ENCODE data around the gene TMEM169. TPM values are rescaled to one million over a fixed set of nuclear protein-coding genes. Genes with fewer than 3 reads are reported as not detected.

TMEM169 gene
- total and polyA plus RNA-seq, 7 donors = 0.80 to 1.4 (median 0.95) TPM; not detected in 3

DNA sequence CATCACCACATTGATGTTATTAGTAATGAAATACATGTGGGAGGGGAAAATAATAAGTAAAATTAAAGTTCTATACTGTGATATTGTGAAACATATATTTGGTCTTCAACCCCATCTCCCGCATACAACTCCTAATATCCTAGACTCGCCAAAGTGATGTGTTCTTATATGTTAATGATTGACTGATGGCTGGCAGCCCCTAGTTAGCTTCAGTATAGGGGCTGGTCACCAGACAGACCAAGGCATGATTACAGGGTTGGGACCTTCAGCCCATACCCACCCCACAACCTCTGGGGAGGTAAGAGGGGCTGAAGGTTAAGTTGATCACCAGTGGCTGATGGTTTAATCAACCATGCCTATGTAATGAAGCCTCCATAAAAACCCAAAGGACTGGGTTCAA, 40.3 kb upstream of the TMEM169 start:
- H3K9me3 ChIP-seq = no peaks in the 10 kb centered on the region
- peaks cover 0 to 36% (median 0%) of the 10 kb centered on the region in 4 donors for H3K36me3 ChIP-seq
- no peak for TF ChIP-seq EP300 (IDR thresholded peaks at IDR 0.05)
- no peak for TF ChIP-seq POLR2AphosphoS5 (IDR thresholded peaks at IDR 0.05)
- TF ChIP-seq, protein P1, sequence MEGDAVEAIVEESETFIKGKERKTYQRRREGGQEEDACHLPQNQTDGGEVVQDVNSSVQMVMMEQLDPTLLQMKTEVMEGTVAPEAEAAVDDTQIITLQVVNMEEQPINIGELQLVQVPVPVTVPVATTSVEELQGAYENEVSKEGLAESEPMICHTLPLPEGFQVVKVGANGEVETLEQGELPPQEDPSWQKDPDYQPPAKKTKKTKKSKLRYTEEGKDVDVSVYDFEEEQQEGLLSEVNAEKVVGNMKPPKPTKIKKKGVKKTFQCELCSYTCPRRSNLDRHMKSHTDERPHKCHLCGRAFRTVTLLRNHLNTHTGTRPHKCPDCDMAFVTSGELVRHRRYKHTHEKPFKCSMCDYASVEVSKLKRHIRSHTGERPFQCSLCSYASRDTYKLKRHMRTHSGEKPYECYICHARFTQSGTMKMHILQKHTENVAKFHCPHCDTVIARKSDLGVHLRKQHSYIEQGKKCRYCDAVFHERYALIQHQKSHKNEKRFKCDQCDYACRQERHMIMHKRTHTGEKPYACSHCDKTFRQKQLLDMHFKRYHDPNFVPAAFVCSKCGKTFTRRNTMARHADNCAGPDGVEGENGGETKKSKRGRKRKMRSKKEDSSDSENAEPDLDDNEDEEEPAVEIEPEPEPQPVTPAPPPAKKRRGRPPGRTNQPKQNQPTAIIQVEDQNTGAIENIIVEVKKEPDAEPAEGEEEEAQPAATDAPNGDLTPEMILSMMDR (IDR thresholded peaks at IDR 0.05) = no peak
- TF ChIP-seq POLR2A (IDR thresholded peaks at IDR 0.05) = no peak
- H3K4me3 ChIP-seq = no peak overlapping the region
- H3K27ac ChIP-seq = no peak overlapping the region
- WGBS, 2 donors = 92 to 98% methylated on average over 2 of the region's 2 CpGs
- H3K27me3 ChIP-seq = no peaks in the 10 kb centered on the region
- no peaks in the 10 kb centered on the region for H3K4me1 ChIP-seq
- no peak for DNase-seq
- intact Hi-C loops (cut with DNase I) = no loop called here

DNA sequence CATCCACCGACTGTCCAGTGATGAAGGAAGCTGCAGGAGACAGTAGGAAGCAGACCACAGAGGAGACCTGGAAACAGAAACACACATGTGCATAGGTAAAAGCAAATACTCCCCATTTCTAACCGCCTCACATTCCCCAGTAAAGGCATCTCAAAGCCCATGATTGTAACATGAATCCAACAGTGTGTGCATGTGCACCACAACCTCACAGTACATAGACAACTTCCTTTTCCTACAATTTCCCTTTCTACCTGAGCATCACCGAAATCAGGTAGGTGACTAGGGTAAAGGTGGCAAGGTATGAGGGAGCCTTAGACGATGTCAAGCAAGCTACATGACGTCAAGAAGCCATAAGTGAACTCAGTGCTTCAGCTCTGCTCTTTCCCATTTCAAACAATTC, 37.8 kb upstream of the TMEM169 start:
- TF ChIP-seq EP300 (IDR thresholded peaks at IDR 0.05) (no peak), POLR2AphosphoS5 (IDR thresholded peaks at IDR 0.05) (no peak), POLR2A (IDR thresholded peaks at IDR 0.05) (no peak)
- TF ChIP-seq, protein P1 (IDR thresholded peaks at IDR 0.05) = no peak
- Histone ChIP-seq H3K9me3 (no peaks in the 10 kb centered on the region), H3K4me1 (no peaks in the 10 kb centered on the region), H3K27me3 (no peaks in the 10 kb centered on the region), H3K36me3 (peaks cover 0 to 40% (median 0%) of the 10 kb centered on the region in 4 donors), H3K27ac (no peak overlapping the region), H3K4me3 (no peak overlapping the region)
- intact Hi-C loops (cut with DNase I) = no loop called here
- DNase-seq = no peak
- 95 to 97% methylated on average over 5 of the region's 5 CpGs for WGBS, 2 donors

DNA sequence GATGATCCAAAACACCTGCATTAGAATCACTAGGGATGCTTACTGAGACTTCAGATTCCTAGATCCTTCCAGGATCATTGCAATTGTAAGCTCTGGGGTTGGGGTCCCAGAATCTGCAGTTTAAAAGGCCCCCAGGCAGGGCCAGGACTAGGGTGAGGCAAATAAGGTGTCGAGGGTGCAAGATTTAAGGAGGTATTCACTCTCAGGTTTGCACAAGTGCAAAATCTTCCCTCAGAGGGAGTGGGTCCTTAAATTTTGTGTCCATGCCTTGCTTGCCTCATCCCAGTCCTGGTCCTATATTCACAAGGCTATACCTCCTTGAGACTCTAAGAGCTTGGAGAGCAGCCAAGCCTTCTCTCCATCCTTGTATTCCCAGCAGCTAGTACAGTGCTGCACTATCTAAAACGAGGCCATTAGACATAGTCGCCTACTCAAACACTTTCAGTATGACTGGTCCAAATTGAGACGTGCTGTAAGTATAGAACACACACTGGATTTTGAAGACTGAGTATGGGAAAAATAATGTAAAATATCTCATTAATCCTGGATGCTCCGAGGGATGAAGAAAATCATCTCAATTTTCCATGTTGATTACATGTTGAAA, 36.7 kb upstream of the TMEM169 start:
- H3K36me3 ChIP-seq = peaks cover 0 to 40% (median 0%) of the 10 kb centered on the region in 4 donors
- 72 to 74% methylated on average over 5 of the region's 5 CpGs for WGBS, 2 donors

DNA sequence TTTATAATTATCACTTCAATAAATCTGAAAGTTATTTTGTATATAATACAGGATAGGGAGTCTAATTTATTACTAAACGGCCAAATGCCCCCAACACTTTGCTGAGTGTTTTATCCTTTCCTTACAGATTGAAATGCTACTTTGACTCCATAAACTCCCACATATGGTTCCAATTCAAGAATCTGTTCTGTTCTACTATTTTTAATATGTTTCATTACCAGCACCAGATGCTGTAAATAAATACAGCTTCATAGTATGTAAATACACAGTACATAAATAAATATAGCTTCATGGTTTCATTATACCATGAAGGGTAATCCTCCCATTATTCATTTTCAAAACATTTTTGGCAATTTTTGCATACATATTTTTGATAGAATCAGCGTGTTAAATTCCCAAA, 34.3 kb upstream of the TMEM169 start:
- H3K27ac ChIP-seq = no peak overlapping the region
- no peaks in the 10 kb centered on the region for H3K27me3 ChIP-seq
- H3K9me3 ChIP-seq = no peaks in the 10 kb centered on the region
- no peak for DNase-seq
- intact Hi-C loops (cut with DNase I) = no loop called here
- no peak for TF ChIP-seq POLR2AphosphoS5 (IDR thresholded peaks at IDR 0.05)
- no peak for TF ChIP-seq POLR2A (IDR thresholded peaks at IDR 0.05)
- TF ChIP-seq EP300 (IDR thresholded peaks at IDR 0.05) = no peak
- TF ChIP-seq, protein P1 (IDR thresholded peaks at IDR 0.05) = no peak
- 86 to 91% methylated on average over 2 of the region's 2 CpGs for WGBS, 2 donors
- no peak overlapping the region for H3K4me3 ChIP-seq
- H3K36me3 ChIP-seq = peaks cover 0 to 31% (median 0%) of the 10 kb centered on the region in 4 donors
- no peaks in the 10 kb centered on the region for H3K4me1 ChIP-seq

More for the DNA sequence above, 36.7 kb upstream of the TMEM169 start:
- no peak for DNase-seq
- Histone ChIP-seq H3K9me3 (no peaks in the 10 kb centered on the region), H3K27me3 (no peaks in the 10 kb centered on the region), H3K27ac (no peak overlapping the region), H3K4me1 (no peaks in the 10 kb centered on the region), H3K4me3 (no peak overlapping the region)
- intact Hi-C loops (cut with DNase I) = no loop called here
- TF ChIP-seq POLR2AphosphoS5 (IDR thresholded peaks at IDR 0.05) (no peak), EP300 (IDR thresholded peaks at IDR 0.05) (no peak), POLR2A (IDR thresholded peaks at IDR 0.05) (no peak)
- TF ChIP-seq, protein P1 (IDR thresholded peaks at IDR 0.05) = no peak

DNA sequence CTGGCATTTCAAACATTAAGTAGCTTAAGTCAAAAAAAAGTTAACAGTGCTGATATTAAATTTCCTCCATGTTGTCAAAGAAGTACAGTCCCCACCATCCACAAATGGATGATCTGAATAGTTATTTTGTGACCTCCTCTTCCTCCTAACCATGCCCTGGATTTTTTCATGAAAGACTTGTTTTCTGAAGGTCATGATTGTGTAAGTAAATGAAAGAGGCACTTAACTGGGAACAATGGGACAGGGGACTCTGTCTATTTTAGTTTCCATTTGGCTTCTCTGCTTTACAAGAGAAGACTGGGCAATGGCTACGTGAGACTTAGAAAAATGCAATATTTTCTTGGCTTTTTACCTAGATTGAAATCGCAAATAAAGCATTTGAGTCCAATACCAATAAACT, 32.3 kb upstream of the TMEM169 start:
- Histone ChIP-seq H3K27me3 (no peaks in the 10 kb centered on the region), H3K36me3 (peaks cover 0 to 19% (median 0%) of the 10 kb centered on the region in 4 donors), H3K9me3 (no peaks in the 10 kb centered on the region), H3K4me3 (no peak overlapping the region), H3K4me1 (no peaks in the 10 kb centered on the region), H3K27ac (no peak overlapping the region)
- 91 to 93% methylated on average over 2 of the region's 2 CpGs for WGBS, 2 donors
- no peak for TF ChIP-seq EP300 (IDR thresholded peaks at IDR 0.05)
- TF ChIP-seq POLR2AphosphoS5 (IDR thresholded peaks at IDR 0.05) = no peak
- TF ChIP-seq, protein P1 (IDR thresholded peaks at IDR 0.05) = no peak
- no peak for TF ChIP-seq POLR2A (IDR thresholded peaks at IDR 0.05)
- intact Hi-C loops (cut with DNase I) = no loop called here
- DNase-seq = no peak
